GM10266 (cell line): ENCODE data around the gene AKR1C4.

Experiments
- DNase-seq: peaks from one replicate; pipeline ENCODE4 v3.0.0; 2012; ENCODE audit errors: extremely low spot score
- CTCF ChIP-seq: IDR thresholded peaks from 2 replicates; pipeline ENCODE4 v1.5.1; 2012; ENCODE audit warnings: mild to moderate bottlenecking, low read depth; ENCODE audit not compliant: control insufficient read depth, insufficient read depth; ENCODE audit errors: missing control alignments

Gene AKR1C4

GRCh38 chr10:5259132-5259951, 62.7 kb downstream of the AKR1C4 start:
- no peak for TF ChIP-seq CTCF
- DNase-seq, result no peak

GRCh38 chr10:5259952-5260578, 63.4 kb downstream of the AKR1C4 start:
- DNase-seq, result no peak

GRCh38 chr10:5260828-5261227, 64.2 kb downstream of the AKR1C4 start:
- no peak for TF ChIP-seq CTCF
- DNase-seq, result no peak

More at GRCh38 chr10:5259952-5260578, 63.4 kb downstream of the AKR1C4 start:
- no peak for TF ChIP-seq CTCF

GRCh38 chr10:5265139-5265538, 68.5 kb downstream of the AKR1C4 start:
- TF ChIP-seq CTCF, result no peak
- no peak for DNase-seq

- TF ChIP-seq CTCF, result no peak
- no peak for DNase-seq
These were observed 69.7 kb downstream of the AKR1C4 start for GRCh38 chr10:5266351-5266750.

- DNase-seq, result no peak
- no peak for TF ChIP-seq CTCF
These were observed 70.2 kb downstream of the AKR1C4 start for GRCh38 chr10:5266804-5267203.

GRCh38 chr10:5268234-5268633, 71.6 kb downstream of the AKR1C4 start:
- TF ChIP-seq CTCF, result no peak
- no peak for DNase-seq
